H9 (cell line): ENCODE results near the gene ATP2B2. TPM values are rescaled to one million over a fixed set of nuclear protein-coding genes. Genes with fewer than 3 reads are reported as not detected.

Source experiments
- DNase-seq: peaks from one replicate; pipeline ENCODE4 v3.0.0-alpha.2; 2017
- H2AFZ ChIP-seq: one replicate; pipeline ENCODE4 v1.6.1; 2013; ENCODE audit warnings: mild to moderate bottlenecking, low read length, control low read depth, moderate library complexity
- H2AK5ac ChIP-seq: 2 replicates; pipeline ENCODE4 v1.6.1; 2013; ENCODE audit warnings: low read length, control low read depth, mixed read lengths; ENCODE audit not compliant: insufficient read length
- H2BK120ac ChIP-seq: one replicate; pipeline ENCODE4 v1.6.1; 2013; ENCODE audit warnings: low read depth, mild to moderate bottlenecking, low read length, control low read depth, inconsistent platforms; ENCODE audit not compliant: poor library complexity, severe bottlenecking
- H2BK12ac ChIP-seq: 2 replicates; pipeline ENCODE4 v1.6.1; 2013; ENCODE audit warnings: low read length, control low read depth, mixed read lengths, low read depth; ENCODE audit not compliant: insufficient read length
- H2BK15ac ChIP-seq: 2 replicates; pipeline ENCODE4 v1.6.1; 2013; ENCODE audit warnings: low read depth, low read length, control low read depth
- H2BK20ac ChIP-seq: one replicate; pipeline ENCODE4 v1.6.1; 2013; ENCODE audit warnings: low read depth, mild to moderate bottlenecking, low read length, control low read depth, inconsistent platforms; ENCODE audit not compliant: poor library complexity, severe bottlenecking
- H2BK5ac ChIP-seq: 2 replicates; pipeline ENCODE4 v1.6.1; 2013; ENCODE audit warnings: low read length, control low read depth, mixed read lengths; ENCODE audit not compliant: insufficient read length
- H3K14ac ChIP-seq: 2 replicates; pipeline ENCODE4 v1.6.1; 2013; ENCODE audit warnings: low read length, control low read depth; ENCODE audit not compliant: insufficient read depth
- H3K18ac ChIP-seq: 2 replicates; pipeline ENCODE4 v1.6.1; 2013; ENCODE audit warnings: low read depth, mild to moderate bottlenecking, mixed read lengths, low read length, control low read depth; ENCODE audit not compliant: insufficient read length
- H3K23ac ChIP-seq: 2 replicates; pipeline ENCODE4 v1.6.1; 2013; ENCODE audit warnings: low read length, control low read depth, mixed read lengths, low read depth; ENCODE audit not compliant: insufficient read length
- H3K23me2 ChIP-seq: 2 replicates; pipeline ENCODE4 v1.6.1; 2013; ENCODE audit warnings: low read depth, mild to moderate bottlenecking, mixed read lengths, low read length, control low read depth; ENCODE audit not compliant: insufficient read length, poor library complexity, severe bottlenecking
- H3K27ac ChIP-seq: 2 replicates; pipeline ENCODE4 v1.5.1; 2013; ENCODE audit warnings: low read length, control low read depth, mixed read lengths, low read depth; ENCODE audit not compliant: insufficient read length
- H3K27me3 ChIP-seq: 2 replicates; pipeline ENCODE4 v1.6.1; 2013; ENCODE audit warnings: low read length, control low read depth, inconsistent platforms; ENCODE audit not compliant: insufficient read depth
- H3K4ac ChIP-seq: 2 replicates; pipeline ENCODE4 v1.6.1; 2013; ENCODE audit warnings: low read depth, mild to moderate bottlenecking, control low read depth, inconsistent platforms, low read length, moderate library complexity
- H3K4me1 ChIP-seq: 2 replicates; pipeline ENCODE4 v1.6.1; 2013; ENCODE audit warnings: low read length, control low read depth, inconsistent platforms; ENCODE audit not compliant: insufficient read depth
- H3K4me2 ChIP-seq: 2 replicates; pipeline ENCODE4 v1.6.1; 2013; ENCODE audit warnings: low read length, control low read depth, mixed read lengths; ENCODE audit not compliant: insufficient read length, insufficient read depth
- H3K56ac ChIP-seq: 2 replicates; pipeline ENCODE4 v1.6.1; 2013; ENCODE audit warnings: low read depth, mild to moderate bottlenecking, mixed read lengths, low read length, control low read depth; ENCODE audit not compliant: insufficient read length
- H3K79me1 ChIP-seq: 2 replicates; pipeline ENCODE4 v1.6.1; 2013; ENCODE audit warnings: low read depth, mild to moderate bottlenecking, moderate library complexity, low read length, control low read depth, inconsistent platforms; ENCODE audit not compliant: insufficient read depth, poor library complexity, severe bottlenecking
- H3K79me2 ChIP-seq: 2 replicates; pipeline ENCODE4 v1.6.1; 2013; ENCODE audit warnings: low read length, control low read depth, inconsistent platforms; ENCODE audit not compliant: insufficient read depth
- H3K9ac ChIP-seq: 2 replicates; pipeline ENCODE4 v1.6.1; 2013; ENCODE audit warnings: low read length, control low read depth, mixed read lengths; ENCODE audit not compliant: insufficient read length; ENCODE audit errors: extremely low read depth
- H3K9me3 ChIP-seq: one replicate; pipeline ENCODE4 v1.6.1; 2013; ENCODE audit warnings: low read depth, low read length, inconsistent platforms; ENCODE audit not compliant: control insufficient read depth
- H3T11ph ChIP-seq: one replicate; pipeline ENCODE4 v1.6.1; 2013; ENCODE audit warnings: mild to moderate bottlenecking, low read length, control low read depth, inconsistent platforms
- H4K20me1 ChIP-seq: one replicate; pipeline ENCODE4 v1.6.1; 2013; ENCODE audit not compliant: control insufficient read depth, insufficient read length, insufficient read depth
- H4K5ac ChIP-seq: 2 replicates; pipeline ENCODE4 v1.6.1; 2013; ENCODE audit warnings: low read depth, mild to moderate bottlenecking, mixed read lengths, low read length, control low read depth; ENCODE audit not compliant: insufficient read length
- H4K8ac ChIP-seq: replicated peaks from 2 replicates; pipeline ENCODE4 v1.6.1; 2013; ENCODE audit warnings: low read length, control low read depth, mixed read lengths, low read depth; ENCODE audit not compliant: insufficient read length
- H4K91ac ChIP-seq: 2 replicates; pipeline ENCODE4 v1.6.1; 2013; ENCODE audit warnings: low read depth, mild to moderate bottlenecking, moderate library complexity, mixed read lengths, low read length, control low read depth; ENCODE audit not compliant: insufficient read length
- H3K27ac Mint-ChIP-seq, 3 experiments: 2 replicates in 2 of 3; 3 replicates in 1 of 3; pipeline ENCODE4 v1.8.0; 2020 to 2021; ENCODE audit warnings: mixed read lengths in 3 of 3, mild to moderate bottlenecking in 1 of 3, moderate library complexity in 1 of 3
- H3K27me3 Mint-ChIP-seq: 2 replicates; pipeline ENCODE4 v1.8.0; 2021; ENCODE audit warnings: low read depth, mild to moderate bottlenecking, moderate library complexity, mixed read lengths
- H3K36me3 Mint-ChIP-seq, 3 experiments: 2 replicates in 2 of 3; 3 replicates in 1 of 3; pipeline ENCODE4 v1.8.0; 2020 to 2021; ENCODE audit warnings: low read depth in 3 of 3, mixed read lengths in 3 of 3; ENCODE audit not compliant: insufficient read depth in 1 of 3
- H3K4me1 Mint-ChIP-seq, 2 experiments: 2 replicates each; pipeline ENCODE4 v1.8.0; 2020; ENCODE audit warnings: mixed read lengths in 2 of 2
- H3K4me3 Mint-ChIP-seq, 2 experiments: 2 replicates in 1 of 2; 3 replicates in 1 of 2; pipeline ENCODE4 v1.8.0; 2020 to 2021; ENCODE audit warnings: mild to moderate bottlenecking in 2 of 2, mixed read lengths in 2 of 2, moderate library complexity in 1 of 2
- H3K9me3 Mint-ChIP-seq, 2 experiments: 2 replicates in 1 of 2; 3 replicates in 1 of 2; pipeline ENCODE4 v1.8.0; 2020; ENCODE audit warnings: mild to moderate bottlenecking in 2 of 2, mixed read lengths in 2 of 2, moderate library complexity in 1 of 2
- WGBS: extraction: QIAGEN DNeasy Blood & Tissue Kit; methylation state at CpG from one replicate; pipeline ENCODE4 v1.1.7; 2013; ENCODE audit warnings: missing lambda C conversion rate, low lambda C conversion rate, mixed read lengths; ENCODE audit not compliant: insufficient read length; ENCODE audit errors: extremely low coverage; 5-methylcytosine and 5-hydroxymethylcytosine counted together
- total RNA-seq: library from RNA; stranded (reverse); gene quantifications from 2 replicates; pipeline ENCODE4 v1.2.1, GENCODE V29; 2021
- TF ChIP-seq, protein P1 (sequence below): fragments of 200-600 bp; sonication (generic); conservative IDR thresholded peaks from 3 replicates; pipeline ENCODE4 v1.8.0; 2021; ENCODE audit warnings: antibody characterized with exemption, mild to moderate bottlenecking

Gene ATP2B2
- total RNA-seq, 1 experiment from 2014 or later: 0.33 TPM

GRCh38 chr3:10459954-10460754 lies 45.2 kb downstream of the ATP2B2 start:
- no peak overlapping the region for H3K56ac ChIP-seq
- no peak overlapping the region; a peak in 1 of 7 replicates for H3K27ac Mint-ChIP-seq
- H2BK120ac ChIP-seq: no peak overlapping the region
- no peak overlapping the region for H2AFZ ChIP-seq
- H3T11ph ChIP-seq: no peak overlapping the region
- H3K9ac ChIP-seq: no peak overlapping the region
- H3K4me1 Mint-ChIP-seq: peaks cover 0 to 14% of the 10 kb centered on the region in 2 experiments; a peak in 1 of 4 replicates
- H3K4me2 ChIP-seq: no peak overlapping the region
- TF ChIP-seq, protein P1, sequence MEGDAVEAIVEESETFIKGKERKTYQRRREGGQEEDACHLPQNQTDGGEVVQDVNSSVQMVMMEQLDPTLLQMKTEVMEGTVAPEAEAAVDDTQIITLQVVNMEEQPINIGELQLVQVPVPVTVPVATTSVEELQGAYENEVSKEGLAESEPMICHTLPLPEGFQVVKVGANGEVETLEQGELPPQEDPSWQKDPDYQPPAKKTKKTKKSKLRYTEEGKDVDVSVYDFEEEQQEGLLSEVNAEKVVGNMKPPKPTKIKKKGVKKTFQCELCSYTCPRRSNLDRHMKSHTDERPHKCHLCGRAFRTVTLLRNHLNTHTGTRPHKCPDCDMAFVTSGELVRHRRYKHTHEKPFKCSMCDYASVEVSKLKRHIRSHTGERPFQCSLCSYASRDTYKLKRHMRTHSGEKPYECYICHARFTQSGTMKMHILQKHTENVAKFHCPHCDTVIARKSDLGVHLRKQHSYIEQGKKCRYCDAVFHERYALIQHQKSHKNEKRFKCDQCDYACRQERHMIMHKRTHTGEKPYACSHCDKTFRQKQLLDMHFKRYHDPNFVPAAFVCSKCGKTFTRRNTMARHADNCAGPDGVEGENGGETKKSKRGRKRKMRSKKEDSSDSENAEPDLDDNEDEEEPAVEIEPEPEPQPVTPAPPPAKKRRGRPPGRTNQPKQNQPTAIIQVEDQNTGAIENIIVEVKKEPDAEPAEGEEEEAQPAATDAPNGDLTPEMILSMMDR: no peak
- H3K27me3 ChIP-seq: no peaks in the 10 kb centered on the region
- no peak overlapping the region for H3K27ac ChIP-seq
- 0 out of 5 replicates have a peak overlapping the region, but pooled peaks of 1 of the 2 experiments have one; percentile 12 for H3K4me3 Mint-ChIP-seq
- H2BK5ac ChIP-seq: no peak overlapping the region
- H3K79me1 ChIP-seq: no peaks in the 10 kb centered on the region
- no peak overlapping the region for H3K23ac ChIP-seq
- no peak overlapping the region for H2BK20ac ChIP-seq
- no peaks in the 10 kb centered on the region for H3K9me3 ChIP-seq
- H4K20me1 ChIP-seq: no peaks in the 10 kb centered on the region
- H3K36me3 Mint-ChIP-seq: no peaks in the 10 kb centered on the region; a peak in 1 of 7 replicates
- no peak overlapping the region for H3K4ac ChIP-seq
- H3K14ac ChIP-seq: no peak overlapping the region
- DNase-seq: peak; percentile 96
- H3K79me2 ChIP-seq: no peaks in the 10 kb centered on the region
- H4K8ac ChIP-seq: no peak overlapping the region
- H3K27me3 Mint-ChIP-seq: peaks cover 18% of the 10 kb centered on the region
- no peak overlapping the region for H2AK5ac ChIP-seq
- no peaks in the 10 kb centered on the region for H3K4me1 ChIP-seq
- no peaks in the 10 kb centered on the region for H3K23me2 ChIP-seq
- H2BK12ac ChIP-seq: no peak overlapping the region
- H2BK15ac ChIP-seq: no peak overlapping the region
- no peak overlapping the region for H3K18ac ChIP-seq
- no peaks in the 10 kb centered on the region; a peak in 1 of 5 replicates for H3K9me3 Mint-ChIP-seq
- no peak overlapping the region for H4K91ac ChIP-seq
- no CpG with 5 or more reads among the region's 5 CpGs for WGBS
- H4K5ac ChIP-seq: no peak overlapping the region
